Breast epithelium (tissue), 4 donors: ENCODE measurements around the gene TNFRSF6B. TPM values are rescaled to one million over a fixed set of nuclear protein-coding genes. Genes with fewer than 3 reads are reported as not detected.

Experiments
- DNase-seq, 2 donors: peaks; one replicate each; pipeline ENCODE4 v3.0.0-alpha.2; 2019; ENCODE audit warnings: low spot score in 2 of 2
- H3K27ac ChIP-seq, 2 donors: fragments of 200-600 bp; sonication (generic) in 1 of 2; one replicate each; pipeline ENCODE4 v1.5.1; 2016 to 2019; ENCODE audit warnings: mild to moderate bottlenecking in 1 of 2
- H3K27me3 ChIP-seq, 2 donors: fragments of 200-600 bp; sonication (generic) in 1 of 2; one replicate each; pipeline versions ENCODE4 v1.5.1 to v1.6.0; 2017 to 2019; ENCODE audit warnings: control low read depth in 1 of 2, mild to moderate bottlenecking in 1 of 2
- H3K36me3 ChIP-seq: fragments of 200-600 bp; one replicate; pipeline ENCODE4 v1.5.1; 2019
- H3K4me1 ChIP-seq, 2 donors: fragments of 200-600 bp; sonication (generic); one replicate each; pipeline ENCODE4 v1.5.1; 2016 to 2019; ENCODE audit warnings: control low read depth in 1 of 2
- H3K4me3 ChIP-seq, 3 donors: fragments of 200-600 bp; sonication (generic); 1 replicate in 2 of 3; 2 replicates in 1 of 3; pipeline ENCODE4 v1.5.1; 2016 to 2019; ENCODE audit warnings: mild to moderate bottlenecking in 3 of 3, moderate library complexity in 2 of 3
- H3K9me3 ChIP-seq, 2 donors: fragments of 200-600 bp; sonication (generic) in 1 of 2; one replicate each; pipeline ENCODE4 v1.5.1; 2016 to 2019; ENCODE audit warnings: control low read depth in 1 of 2
- CTCF ChIP-seq, 3 donors: fragments of 450-650 bp; IDR thresholded peaks; one replicate each; pipeline ENCODE4 v1.5.1; 2016 to 2017; ENCODE audit warnings: antibody characterized with exemption in 3 of 3, mild to moderate bottlenecking in 3 of 3, moderate library complexity in 3 of 3
- POLR2A ChIP-seq: fragments of 450-650 bp; IDR thresholded peaks from one replicate; pipeline ENCODE4 v1.6.1; 2016; ENCODE audit warnings: antibody characterized with exemption, mild to moderate bottlenecking, moderate library complexity
- POLR2AphosphoS5 ChIP-seq, 3 donors: sonication (generic); formaldehyde crosslinking; IDR thresholded peaks; one replicate each; pipeline ENCODE4 v1.6.1; 2017; ENCODE audit warnings: antibody characterized with exemption in 3 of 3
- intact Hi-C: fragments of 100-400 bp; cut with DNase I; formaldehyde crosslinking; loops from one replicate; pipeline ENCODE4 v1.15.1; 2023; ENCODE audit warnings: low total_unique reads
- total RNA-seq, 3 donors: library from RNA; depleted of rRNA; stranded (reverse); fragments of >200 nt; gene quantifications; one replicate each; pipeline ENCODE4 v1.1.0, GENCODE V29; 2016

TNFRSF6B gene
- total RNA-seq, 3 donors from 2014 or later = 2.8 to 40.0 (median 7.4) TPM

GRCh38 chr20:63744574-63745423 is 48.3 kb downstream of the TNFRSF6B start:
- Histone ChIP-seq H3K4me3 (no peak overlapping the region), H3K9me3 (no peaks in the 10 kb centered on the region), H3K27ac (peak overlapping the region in 1 of 2 donors; percentile 2), H3K36me3 (no peaks in the 10 kb centered on the region), H3K4me1 (peaks cover 12 to 18% of the 10 kb centered on the region in 2 donors), H3K27me3 (no peaks in the 10 kb centered on the region)
- TF ChIP-seq POLR2A (no peak), CTCF (IDR thresholded peaks at IDR 0.05) (no peak), POLR2AphosphoS5 (IDR thresholded peaks at IDR 0.05) (no peak)
- intact Hi-C loops = no loop called here
- no peak for DNase-seq

- peak overlapping the region in 1 of 2 donors; percentile 25 for H3K27ac ChIP-seq
- no peaks in the 10 kb centered on the region for H3K27me3 ChIP-seq
- DNase-seq = no peak
- TF ChIP-seq POLR2A (no peak), POLR2AphosphoS5 (IDR thresholded peaks at IDR 0.05) (no peak), CTCF (IDR thresholded peaks at IDR 0.05) (no peak)
- intact Hi-C loops = no loop called here
- H3K4me1 ChIP-seq = peaks cover 12 to 17% of the 10 kb centered on the region in 2 donors
- H3K36me3 ChIP-seq = no peaks in the 10 kb centered on the region
- no peaks in the 10 kb centered on the region for H3K9me3 ChIP-seq
- H3K4me3 ChIP-seq = no peak overlapping the region
Observed at GRCh38 chr20:63745424-63745805, 49.0 kb downstream of the TNFRSF6B start.

- intact Hi-C loops = no loop called here
- Histone ChIP-seq H3K4me3 (no peak overlapping the region), H3K27me3 (no peaks in the 10 kb centered on the region), H3K36me3 (no peaks in the 10 kb centered on the region), H3K4me1 (peaks cover 9 to 13% of the 10 kb centered on the region in 2 donors), H3K9me3 (no peaks in the 10 kb centered on the region), H3K27ac (no peak overlapping the region)
- DNase-seq = no peak
- TF ChIP-seq POLR2A = no peak
- no peak for TF ChIP-seq POLR2AphosphoS5 (IDR thresholded peaks at IDR 0.05)
- no peak for TF ChIP-seq CTCF (IDR thresholded peaks at IDR 0.05)
Observed at GRCh38 chr20:63745961-63746731, 49.7 kb downstream of the TNFRSF6B start.

GRCh38 chr20:63746751-63747315 is 50.4 kb downstream of the TNFRSF6B start:
- H3K36me3 ChIP-seq = no peaks in the 10 kb centered on the region

GRCh38 chr20:63747622-63748069 is 51.2 kb downstream of the TNFRSF6B start:
- Histone ChIP-seq H3K27ac (no peak overlapping the region), H3K4me1 (no peaks in the 10 kb centered on the region), H3K36me3 (no peaks in the 10 kb centered on the region), H3K27me3 (no peaks in the 10 kb centered on the region), H3K4me3 (no peak overlapping the region), H3K9me3 (no peaks in the 10 kb centered on the region)
- no peak for DNase-seq
- TF ChIP-seq POLR2AphosphoS5 (IDR thresholded peaks at IDR 0.05) (no peak), POLR2A (no peak), CTCF (IDR thresholded peaks at IDR 0.05) (no peak)
- intact Hi-C loops = no loop called here

More at GRCh38 chr20:63746751-63747315, 50.4 kb downstream of the TNFRSF6B start:
- intact Hi-C loops = no loop called here
- H3K9me3 ChIP-seq = no peaks in the 10 kb centered on the region
- H3K27me3 ChIP-seq = no peaks in the 10 kb centered on the region
- TF ChIP-seq POLR2AphosphoS5 (IDR thresholded peaks at IDR 0.05) (no peak), POLR2A (no peak)
- peaks cover 2 to 6% of the 10 kb centered on the region in 2 donors for H3K4me1 ChIP-seq
- H3K27ac ChIP-seq = no peak overlapping the region
- no peak for DNase-seq
- no peak overlapping the region for H3K4me3 ChIP-seq
